Stimulated activated CD4-positive, alpha-beta T cell treated with anti-CD3 and anti-CD28 coated beads, Interleukin-15, amount 100 ng/mL, for 48 hours (primary cell): ENCODE data around the gene ABLIM2.
"Not testable (repeated sequence)": the region's sequence is repeated elsewhere in the genome, so short reads cannot be mapped to it uniquely, and the experiment has no call there.

Source experiments
- DNase-seq, 2 donors: peaks; one replicate each; pipeline ENCODE4 v3.0.0-alpha.2; 2020; ENCODE audit warnings: low read depth in 2 of 2

ABLIM2 gene

DNA sequence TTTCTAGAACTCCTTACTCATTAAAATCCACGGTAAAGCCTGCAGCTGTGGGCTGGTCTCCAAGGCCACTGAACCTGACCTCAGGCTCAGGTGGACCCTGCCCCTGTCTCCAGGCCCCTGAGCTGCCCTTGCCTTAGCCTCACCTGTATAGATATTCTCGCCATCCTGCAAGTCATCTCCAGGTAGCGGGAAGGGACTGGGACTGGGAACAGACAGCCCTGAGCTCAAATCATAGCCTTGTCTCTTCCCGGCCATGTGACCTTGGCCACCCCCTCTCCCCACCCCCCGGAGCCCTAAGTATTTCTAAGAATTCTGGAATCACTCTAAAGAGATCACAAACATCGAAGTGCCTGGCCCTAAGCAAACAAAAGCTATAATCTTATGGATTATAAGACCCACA, 17.7 kb downstream of the ABLIM2 start:
- no peak for DNase-seq

DNA sequence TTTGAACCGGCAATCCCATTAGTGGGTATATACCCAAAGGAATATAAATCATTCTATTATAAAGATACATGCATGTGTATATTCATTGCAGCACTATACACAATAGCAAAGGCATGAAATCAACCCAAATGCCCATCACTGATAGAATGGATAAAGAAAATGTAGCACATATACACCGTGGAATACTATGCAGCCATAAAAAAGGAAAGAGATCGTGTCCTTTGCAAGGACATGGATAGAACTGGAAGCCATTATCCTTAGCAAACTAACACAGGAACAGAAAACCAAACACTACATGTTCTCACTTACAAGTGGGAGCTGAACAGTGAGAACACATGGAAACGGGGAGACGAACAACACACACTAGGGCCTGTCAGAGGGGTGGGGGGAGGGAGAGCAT, 18.9 kb downstream of the ABLIM2 start:
- DNase-seq, result not testable (repeated sequence)

DNA sequence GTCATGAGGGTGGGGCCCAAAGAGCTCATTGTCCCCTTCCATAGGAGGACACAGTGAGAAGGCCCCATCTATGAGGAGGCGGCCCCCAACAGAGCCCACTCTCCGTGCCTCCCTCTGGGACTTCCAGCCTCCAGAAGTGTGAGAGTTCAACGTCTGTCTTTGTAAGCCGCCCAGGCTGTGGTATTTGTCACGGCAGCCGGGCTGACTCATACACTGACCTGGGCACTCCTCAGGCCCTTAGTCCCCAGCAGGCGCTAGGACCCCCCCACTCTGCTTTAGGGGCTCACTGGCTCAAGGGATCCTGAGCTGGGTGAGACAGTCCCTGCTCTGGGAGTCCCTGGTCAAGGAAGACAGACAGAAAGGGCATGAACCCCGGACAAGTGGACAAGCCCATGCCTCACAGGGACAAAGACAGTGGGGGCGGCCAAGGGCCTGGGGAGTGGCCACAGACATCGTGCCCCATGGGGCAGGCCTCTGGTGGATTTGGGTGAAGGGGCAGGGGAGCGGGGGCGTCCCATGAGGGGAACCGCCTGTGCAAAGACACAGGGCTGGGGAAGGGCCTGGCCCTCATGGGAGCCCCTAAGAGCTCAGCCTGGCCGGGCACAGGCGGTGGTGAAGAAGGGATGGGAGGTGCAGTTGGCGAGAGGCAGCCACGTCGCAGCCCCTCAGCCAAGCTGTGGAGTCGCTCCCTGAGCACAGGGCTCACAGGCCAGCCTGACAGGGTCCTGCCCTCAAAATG, 21.5 kb downstream of the ABLIM2 start:
- no peak for DNase-seq

DNA sequence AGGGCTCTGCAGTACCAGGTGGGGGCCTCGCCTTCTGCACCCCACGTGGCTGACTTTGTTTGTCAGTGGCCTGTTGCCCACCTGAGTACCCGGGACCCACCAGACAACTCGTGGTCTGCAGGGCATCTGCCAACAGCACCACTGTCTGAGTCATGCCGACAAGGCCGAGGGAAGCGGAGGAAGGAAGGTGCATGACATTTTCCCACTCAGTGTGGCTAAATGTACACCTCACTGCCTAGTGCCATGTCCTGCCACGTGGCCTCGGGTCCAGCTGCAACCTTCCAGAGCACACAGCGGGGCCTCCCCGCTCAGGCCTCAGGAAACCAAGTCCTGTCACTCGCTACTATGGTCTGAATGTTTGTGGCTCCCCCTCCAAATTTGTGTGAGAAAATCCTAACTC, 22.1 kb downstream of the ABLIM2 start:
- no peak for DNase-seq

DNA sequence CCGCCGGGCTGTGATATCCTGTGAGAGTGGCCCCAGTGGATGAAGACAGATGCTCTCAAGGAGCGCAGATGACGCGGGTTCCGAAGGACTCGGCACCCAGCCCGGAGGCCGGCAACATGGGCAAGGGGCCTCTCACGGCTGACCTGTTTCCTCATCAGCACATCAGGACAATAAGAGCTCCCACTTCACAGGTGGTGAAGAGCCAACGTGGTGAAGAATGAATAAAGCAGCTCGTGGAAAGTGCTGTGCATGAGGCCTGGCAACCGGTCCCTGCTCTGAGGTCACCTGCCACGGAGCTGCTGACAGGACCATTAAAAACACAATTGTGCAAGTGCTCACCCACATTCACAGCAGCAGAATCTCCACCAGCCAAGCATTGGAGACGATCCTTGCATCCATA, 22.9 kb downstream of the ABLIM2 start:
- DNase-seq, result no peak

DNA sequence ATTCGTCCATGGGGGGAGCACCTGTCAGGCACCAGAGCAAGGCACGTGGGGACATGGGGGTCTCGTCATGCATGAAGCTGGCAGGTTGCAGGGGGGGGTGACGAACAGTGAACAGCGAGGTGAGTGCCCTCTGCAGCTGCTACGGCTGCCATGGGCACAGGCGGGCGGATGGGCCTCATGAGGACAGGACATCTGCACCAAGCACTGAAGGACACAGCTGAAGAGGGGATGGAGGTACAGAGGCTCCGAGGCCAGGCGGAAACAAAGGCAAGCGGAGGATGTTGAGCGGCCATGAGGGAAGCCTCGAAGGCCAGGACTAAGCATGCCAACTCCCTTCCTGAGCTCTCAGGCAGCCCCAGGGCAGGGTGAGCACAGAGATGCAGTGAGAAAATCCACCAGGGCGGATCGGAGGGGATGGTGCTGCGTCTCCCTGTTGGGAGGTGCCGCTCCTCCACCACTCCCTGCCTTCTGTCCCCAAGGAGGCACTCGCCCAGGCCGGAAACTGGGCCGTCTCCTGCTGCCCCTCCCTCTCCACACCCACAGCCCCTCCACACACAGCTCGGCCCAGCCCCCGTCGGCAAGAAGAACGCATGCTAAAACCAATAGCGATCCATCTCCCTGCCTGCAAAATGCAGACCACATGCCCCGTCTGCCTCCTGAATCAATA, 24.6 kb downstream of the ABLIM2 start:
- DNase-seq, result no peak

DNA sequence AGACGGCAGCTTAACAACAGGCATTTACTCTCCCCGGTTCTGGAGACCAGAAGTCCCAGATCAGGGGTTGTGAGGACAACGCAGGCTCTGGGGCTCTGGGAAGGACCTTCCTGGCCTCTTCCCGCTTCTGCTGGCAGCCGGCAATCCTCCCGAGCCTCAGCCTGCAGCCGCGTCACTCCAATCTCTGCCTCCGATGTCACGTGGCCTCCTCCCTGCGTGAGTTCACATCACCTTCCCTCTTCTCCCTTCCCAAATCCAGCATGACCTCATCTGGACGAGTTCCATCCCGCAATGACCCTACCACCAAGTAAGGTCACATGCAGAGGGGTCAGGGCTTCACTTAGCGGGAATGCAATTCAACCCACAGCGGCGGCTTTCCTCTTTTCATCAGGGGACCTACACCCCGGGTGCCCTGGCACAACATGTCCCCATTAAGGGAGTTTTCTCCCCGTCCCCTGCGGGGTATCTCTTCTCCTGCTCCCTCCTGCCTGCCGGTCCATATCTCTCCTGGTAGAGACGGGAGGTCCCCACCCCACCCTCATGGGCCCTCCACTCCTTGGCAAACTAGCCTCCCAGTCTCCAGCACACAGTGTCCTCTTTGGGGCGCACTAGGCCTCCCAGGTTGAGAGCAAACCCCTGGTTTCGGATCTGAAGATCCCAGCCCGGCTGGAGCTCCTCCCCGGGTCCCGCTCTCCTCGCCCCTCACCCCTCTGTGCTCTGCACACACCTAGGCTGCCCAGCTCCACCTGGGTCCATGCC, 25.5 kb downstream of the ABLIM2 start:
- DNase-seq, result no peak

DNA sequence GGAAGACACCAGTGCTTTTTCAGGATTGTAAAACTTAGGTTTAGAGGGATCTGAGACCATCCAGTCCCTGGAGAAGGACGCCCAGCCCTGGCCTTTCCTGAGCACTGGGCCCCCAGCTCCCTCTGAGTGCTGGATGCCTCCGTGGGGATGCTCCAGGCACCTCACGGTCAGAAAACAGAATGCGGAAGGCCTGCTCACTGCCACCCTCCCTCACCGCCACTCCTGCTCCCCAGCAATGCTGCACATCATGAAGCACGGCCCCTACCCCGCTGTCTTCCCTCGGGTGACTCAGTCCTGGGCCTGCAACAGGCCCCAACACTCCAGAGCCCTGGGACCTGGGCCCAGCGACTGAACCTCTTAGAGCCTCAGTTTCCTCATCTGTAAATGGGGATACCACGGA, 26.2 kb downstream of the ABLIM2 start:
- no peak for DNase-seq

DNA sequence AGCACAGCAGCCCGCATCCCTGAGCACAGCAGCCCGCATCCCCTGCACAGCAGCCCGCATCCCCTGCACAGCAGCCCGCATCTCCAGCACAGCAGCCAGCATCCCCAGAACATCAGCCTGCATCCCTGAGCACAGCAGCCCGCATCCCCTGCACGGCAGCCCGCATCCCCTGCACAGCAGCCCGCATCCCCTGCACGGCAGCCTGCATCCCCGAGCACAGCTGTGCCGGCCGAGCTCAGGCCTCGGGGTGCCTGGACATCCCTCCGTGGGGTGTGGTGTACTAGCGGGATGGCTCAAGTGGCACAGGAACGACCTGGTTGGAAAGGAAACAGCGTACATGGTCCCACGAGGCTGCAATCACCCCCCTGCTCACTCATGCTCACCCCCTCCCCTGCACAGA, 26.8 kb downstream of the ABLIM2 start:
- DNase-seq, result no peak

DNA sequence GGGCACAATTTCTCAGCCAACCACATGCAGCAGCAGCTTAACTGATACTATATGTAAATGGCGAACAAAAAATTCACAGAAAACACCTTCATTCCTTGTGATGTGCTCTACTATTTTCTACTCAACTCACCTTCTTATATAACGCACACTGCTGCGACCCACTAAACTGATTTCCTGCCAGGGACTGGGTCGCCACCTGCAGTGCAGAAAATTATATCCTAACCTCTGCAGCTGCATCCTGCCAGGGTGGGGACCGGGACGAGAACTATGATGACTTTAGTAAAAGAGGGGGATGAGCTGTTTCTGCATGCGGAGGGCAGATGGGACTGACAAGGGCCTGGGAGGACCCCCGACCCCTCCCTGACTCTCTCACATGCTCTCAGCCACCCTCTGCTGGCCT, 27.4 kb downstream of the ABLIM2 start:
- DNase-seq, result no peak

DNA sequence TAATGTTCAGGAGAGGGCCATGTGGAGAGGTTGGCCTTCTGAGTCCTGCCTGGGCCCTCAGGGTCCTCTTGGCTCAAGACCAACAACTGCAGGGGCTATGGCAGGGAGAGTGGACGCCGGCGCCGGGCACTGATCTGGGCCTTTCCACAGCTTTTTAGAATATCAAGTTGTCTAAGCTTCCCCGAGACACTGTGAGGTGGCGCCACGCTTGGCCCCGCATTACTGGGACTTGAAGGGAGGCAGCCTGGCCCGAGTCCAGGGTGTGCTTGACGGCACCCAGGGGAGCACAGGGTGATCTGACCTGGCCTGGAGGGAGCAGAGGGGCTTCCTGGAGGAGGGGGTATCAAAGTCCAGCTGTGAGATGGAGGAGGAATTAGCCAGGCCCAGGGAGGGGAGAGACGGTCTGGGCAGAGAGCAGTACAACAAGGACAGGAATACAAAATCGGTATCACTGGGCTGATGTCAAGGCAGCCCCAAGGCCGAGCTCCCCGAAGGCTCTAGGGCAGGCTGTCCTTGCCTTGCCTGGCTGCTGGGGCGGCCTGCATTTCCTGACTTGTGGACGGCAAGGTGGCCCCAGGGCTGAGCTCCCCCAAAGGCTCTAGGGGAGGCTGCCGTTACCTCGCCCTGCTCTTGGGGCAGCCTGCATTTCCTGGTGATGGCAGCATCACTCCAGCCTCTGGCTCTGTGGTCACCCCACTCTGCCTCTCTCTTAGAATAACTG, 28.1 kb downstream of the ABLIM2 start:
- no peak for DNase-seq

DNA sequence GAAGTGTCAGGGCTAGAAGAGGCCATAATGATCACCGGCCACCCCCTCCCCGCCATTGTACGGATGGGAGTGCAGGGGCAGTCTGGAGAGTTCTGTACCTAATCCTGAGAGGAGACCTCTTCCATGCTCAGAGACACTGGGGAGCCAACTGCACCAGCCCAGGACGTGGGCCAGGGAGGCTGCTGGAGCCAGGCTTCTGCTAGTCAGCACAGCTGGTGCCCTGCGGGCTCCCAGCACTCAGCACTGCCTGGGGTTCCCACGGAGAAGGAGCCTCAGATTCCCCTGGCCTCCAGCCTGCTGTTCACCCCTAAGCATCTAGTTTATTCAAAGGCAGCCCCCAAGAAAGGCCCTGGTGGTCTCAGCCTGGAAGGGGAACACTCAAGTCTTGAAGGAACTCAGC, 28.8 kb downstream of the ABLIM2 start:
- DNase-seq, result no peak

DNA sequence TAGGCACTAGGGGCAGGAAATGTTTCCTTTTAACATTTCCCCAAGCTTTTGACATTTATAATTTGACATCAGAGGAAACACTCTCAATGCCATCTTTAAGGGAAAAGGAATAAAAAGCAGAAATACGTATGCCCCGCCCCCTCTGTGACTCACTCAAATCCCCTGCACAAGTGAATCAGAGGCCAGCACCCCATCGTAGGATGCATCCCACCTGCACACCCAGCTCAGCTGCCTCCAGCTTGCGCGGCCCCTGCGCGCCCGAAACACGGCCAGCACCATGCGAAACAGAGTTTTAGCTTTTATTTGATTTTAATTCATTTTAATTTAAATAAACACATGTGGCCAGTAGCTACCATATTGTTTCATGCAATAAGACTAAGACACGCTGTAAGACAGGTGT, 29.5 kb downstream of the ABLIM2 start:
- no peak for DNase-seq

DNA sequence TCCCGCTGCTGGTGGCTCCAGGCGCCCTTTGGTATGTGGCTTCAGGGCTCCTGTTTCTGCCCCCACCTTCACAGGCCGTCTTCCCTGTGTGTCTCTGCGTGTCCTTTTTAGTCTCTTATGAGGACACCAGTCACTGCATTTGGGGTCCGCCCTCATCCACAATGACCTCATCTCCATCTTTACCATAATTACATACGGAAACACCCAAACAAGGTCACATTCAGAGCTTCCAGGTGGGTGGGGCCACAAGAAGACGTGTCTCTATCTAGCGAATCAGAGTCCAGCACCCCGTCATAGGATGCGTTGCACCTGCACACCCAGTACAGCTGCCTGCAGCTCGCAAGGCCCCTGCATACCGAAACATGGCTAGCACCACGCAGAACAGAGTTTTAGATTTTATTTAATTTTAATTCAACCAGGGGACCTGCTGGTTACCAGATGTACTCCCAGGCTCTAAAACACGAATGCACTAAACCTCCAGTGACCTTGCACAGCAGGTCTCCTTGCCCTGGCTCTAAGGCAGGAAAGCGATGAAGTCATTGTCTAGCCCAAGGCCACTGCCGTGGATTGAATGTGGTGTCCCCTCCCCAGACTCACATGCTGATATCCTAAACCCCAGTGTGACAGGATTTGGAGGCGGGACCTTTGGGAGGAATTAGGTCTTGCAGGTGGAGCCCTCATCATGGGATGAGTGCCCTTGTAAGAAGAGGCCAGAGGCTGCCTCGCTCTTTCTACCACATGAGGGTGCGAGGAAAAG, 30.3 kb downstream of the ABLIM2 start:
- no peak for DNase-seq

DNA sequence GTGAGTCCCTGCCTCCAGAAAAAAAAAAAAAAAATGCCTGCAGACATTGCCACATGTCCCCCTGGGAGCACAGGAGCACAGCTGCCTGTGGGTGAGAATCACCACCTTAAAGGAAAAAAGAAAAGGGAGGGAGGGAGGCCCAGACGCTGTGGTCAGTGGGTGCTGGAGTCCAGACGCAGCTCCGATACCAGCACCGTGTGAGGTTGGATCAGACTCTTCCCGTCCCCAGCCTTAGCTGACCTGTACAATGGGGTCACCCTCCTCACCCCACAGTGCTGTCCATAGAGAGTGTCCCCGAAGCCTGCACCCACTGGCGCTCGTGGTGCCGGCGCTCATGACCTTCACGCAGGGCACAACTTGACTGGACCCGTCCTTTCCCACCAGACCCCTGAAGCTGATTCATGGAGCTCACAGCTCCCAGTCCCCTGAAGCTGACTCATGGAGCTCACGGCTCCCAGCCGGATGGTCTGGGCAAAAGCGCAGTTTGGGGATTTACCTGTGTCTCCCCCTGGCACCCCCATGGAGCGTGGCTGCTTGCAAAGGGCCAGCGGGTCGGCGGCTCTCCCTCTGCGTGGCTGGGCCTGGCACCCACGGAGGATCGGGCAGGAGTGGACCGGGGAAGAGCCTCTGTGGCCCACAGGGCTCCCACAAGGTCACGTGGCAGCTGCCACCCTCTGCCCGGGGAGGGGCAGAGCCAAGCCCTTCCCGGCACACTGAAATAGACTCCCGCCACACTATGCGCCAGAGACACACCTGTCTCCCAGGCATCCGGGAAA, 31.4 kb downstream of the ABLIM2 start:
- no peak for DNase-seq

DNA sequence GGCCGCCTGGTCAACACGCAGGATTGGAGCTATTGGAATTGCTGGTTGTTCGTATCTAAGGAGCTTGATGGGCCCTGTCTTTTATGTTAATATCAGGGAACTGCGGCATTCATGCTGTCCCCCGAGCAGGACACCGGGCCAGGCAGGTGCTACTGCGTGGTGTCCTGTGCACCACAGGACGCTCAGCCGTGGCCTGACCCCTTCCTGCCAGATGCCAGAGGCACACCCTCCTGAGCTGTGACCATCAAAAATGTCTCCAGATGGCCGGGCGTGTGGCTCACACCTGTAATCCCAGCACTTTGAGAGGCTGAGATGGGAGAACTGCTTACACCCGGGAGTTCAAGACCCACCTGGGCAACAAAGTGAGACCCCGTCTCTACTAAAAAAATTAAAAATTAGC, 32.1 kb downstream of the ABLIM2 start:
- no peak for DNase-seq

DNA sequence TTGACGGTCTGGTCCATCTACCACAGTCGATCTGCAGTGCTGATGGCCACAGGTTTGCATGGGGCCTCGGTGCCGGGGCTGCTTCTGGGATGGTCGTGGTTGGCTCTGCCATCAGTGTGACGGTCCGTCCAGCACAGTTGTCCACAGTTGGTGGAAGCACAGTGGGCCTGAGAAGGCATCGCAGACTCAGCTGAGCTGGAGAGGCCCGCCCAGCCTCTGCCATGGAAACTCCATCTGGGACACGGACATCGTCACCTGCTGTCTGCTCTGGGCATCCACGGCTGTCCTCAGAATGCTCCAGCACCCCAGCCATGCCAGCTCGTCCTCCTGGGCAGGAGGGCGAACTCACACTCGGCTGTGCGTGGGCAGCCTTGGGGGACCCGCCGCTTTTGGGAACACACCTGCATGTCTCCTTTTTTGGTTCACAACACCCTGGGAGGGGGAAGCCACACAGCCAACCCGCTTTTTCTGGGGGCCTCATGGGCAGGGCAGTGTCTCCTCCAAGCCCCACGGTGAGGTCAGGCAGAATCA, 33.0 kb downstream of the ABLIM2 start:
- no peak for DNase-seq

DNA sequence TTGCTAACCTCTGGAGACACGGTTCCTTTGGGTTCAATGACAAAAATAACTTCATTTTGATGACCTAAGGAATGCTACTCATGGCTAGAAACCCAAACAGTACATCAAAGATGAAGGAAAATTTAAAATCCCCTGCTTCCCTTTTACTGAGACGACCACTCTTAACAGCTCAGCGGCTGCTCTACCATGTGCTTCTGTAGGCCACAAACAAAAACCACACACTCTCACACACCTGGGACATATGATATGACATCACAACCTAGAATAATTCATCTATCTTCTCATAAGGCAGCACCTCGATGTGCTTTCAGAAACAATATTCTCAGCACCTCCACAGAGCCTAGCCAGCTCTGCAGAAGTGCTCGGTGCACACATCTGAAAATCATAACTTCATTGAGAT, 34.7 kb downstream of the ABLIM2 start:
- DNase-seq, result no peak

DNA sequence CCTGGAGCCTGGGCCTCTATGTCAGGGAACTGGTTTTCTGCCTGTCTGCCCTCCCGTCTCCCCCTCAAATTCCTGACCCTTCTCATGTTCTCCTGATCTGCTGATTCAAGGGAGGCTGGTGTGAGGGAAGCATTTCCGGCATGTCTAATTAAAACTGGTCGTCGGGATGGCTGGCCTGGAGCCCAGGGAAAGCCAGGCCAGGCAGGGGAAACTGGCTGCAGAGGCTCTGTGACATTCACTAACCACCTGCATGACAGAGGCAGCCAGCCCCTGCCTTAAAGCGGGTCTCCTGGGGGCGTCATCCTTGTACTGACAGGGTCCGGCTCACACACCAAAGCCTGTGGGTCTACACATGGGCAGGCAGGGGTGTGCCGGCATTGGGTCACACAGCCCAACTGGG, 35.2 kb downstream of the ABLIM2 start:
- no peak for DNase-seq

DNA sequence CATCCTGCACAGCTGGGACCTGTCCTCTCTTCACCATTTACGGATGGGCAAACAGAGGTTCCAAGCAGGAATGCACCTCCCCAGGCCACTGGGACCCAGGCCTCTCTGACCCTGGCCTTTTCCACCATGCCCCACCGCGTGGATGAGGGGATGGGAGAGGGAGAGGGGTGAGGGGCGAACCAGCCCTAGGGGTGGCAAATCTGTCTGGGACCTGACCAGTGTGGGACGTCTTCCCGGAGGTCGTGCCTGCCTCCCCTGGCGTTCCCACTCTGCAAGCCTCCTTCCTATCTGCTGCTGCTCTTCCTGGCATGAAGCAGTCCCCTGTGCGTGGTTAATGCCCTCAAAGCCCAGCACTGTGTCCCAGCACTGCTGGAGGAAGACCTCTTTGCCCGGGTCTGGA, 35.9 kb downstream of the ABLIM2 start:
- no peak for DNase-seq
